NB4 (cell line): ENCODE results near the gene RASD1.

Source experiments
- DNase-seq: peaks from one replicate; pipeline ENCODE4 v3.0.0; 2010; ENCODE audit warnings: low read depth
- H3K4me3 ChIP-seq: one replicate; pipeline ENCODE4 v1.5.1; 2011; ENCODE audit warnings: mild to moderate bottlenecking, low read depth, low read length, moderate library complexity
- CTCF ChIP-seq: IDR thresholded peaks from one replicate; pipeline ENCODE4 v1.5.1; 2012; ENCODE audit warnings: low read depth, low read length
- MYC ChIP-seq: IDR thresholded peaks from 2 replicates; pipeline ENCODE4 v1.6.1; 2011; ENCODE audit warnings: low read depth, low read length
- POLR2A ChIP-seq: IDR thresholded peaks from 2 replicates; pipeline ENCODE4 v1.6.1; 2011; ENCODE audit warnings: mild to moderate bottlenecking; ENCODE audit not compliant: insufficient read length; ENCODE audit errors: extremely low read depth
- TF ChIP-seq, protein P1 (sequence below): IDR thresholded peaks from 2 replicates; pipeline ENCODE4 v1.6.1; 2011; ENCODE audit warnings: low read depth, low read length

The RASD1 gene

GRCh38 chr17:17500999-17501605, 4.9 kb upstream of the RASD1 start:
- no peak for DNase-seq
- TF ChIP-seq MYC: no peak
- TF ChIP-seq, protein P1, sequence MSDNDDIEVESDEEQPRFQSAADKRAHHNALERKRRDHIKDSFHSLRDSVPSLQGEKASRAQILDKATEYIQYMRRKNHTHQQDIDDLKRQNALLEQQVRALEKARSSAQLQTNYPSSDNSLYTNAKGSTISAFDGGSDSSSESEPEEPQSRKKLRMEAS: no peak
- no peak for TF ChIP-seq CTCF
- TF ChIP-seq POLR2A: no peak
- H3K4me3 ChIP-seq: no peak overlapping the region

GRCh38 chr17:17499402-17500145, 3.4 kb upstream of the RASD1 start:
- no peak overlapping the region for H3K4me3 ChIP-seq

DNA sequence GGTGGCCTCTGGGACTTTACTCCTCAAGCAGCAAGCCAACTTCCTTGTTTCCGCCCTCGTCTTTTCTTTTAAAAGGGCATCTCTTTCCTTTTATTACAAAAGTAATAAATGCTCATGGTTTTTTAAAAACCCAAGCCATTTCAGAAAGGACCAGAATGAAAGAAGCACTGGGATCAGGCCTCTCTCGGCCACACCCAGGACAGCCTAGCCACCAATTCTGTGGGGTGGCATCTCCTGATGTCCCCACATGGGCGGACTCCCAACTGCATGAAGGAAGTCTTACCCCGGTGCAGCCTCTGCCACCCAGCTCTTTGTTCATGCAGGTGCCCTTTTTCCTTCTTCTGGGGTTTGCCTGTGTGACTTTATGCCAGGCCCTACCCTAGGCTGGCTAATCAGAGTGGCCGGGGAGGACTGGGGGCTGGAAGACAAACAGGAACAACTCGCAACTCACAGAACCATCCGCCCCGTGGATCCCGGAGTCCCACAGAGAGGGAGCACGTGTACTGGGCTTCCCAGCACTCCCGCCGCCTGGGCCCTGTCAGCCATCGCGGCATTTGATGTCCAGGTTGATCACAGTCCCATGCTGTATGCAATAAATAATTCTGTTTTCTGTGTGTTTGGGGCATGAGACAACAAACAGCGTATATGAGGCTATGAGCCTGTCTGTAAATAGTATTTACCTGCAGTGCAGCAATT, 2.6 kb upstream of the RASD1 start:
- DNase-seq: no peak
- TF ChIP-seq CTCF (no peak), MYC (no peak), POLR2A (no peak)
- TF ChIP-seq, protein P1: no peak
- no peak overlapping the region for H3K4me3 ChIP-seq

More at GRCh38 chr17:17499402-17500145, 3.4 kb upstream of the RASD1 start:
- no peak for TF ChIP-seq MYC
- no peak for TF ChIP-seq CTCF
- TF ChIP-seq, protein P1: no peak
- no peak for TF ChIP-seq POLR2A
- no peak for DNase-seq

GRCh38 chr17:17497845-17498520, 1.8 kb upstream of the RASD1 start:
- no peak for TF ChIP-seq MYC
- TF ChIP-seq POLR2A: no peak
- no peak for TF ChIP-seq CTCF
- TF ChIP-seq, protein P1: no peak
- no peak for DNase-seq
- no peak overlapping the region for H3K4me3 ChIP-seq

DNA sequence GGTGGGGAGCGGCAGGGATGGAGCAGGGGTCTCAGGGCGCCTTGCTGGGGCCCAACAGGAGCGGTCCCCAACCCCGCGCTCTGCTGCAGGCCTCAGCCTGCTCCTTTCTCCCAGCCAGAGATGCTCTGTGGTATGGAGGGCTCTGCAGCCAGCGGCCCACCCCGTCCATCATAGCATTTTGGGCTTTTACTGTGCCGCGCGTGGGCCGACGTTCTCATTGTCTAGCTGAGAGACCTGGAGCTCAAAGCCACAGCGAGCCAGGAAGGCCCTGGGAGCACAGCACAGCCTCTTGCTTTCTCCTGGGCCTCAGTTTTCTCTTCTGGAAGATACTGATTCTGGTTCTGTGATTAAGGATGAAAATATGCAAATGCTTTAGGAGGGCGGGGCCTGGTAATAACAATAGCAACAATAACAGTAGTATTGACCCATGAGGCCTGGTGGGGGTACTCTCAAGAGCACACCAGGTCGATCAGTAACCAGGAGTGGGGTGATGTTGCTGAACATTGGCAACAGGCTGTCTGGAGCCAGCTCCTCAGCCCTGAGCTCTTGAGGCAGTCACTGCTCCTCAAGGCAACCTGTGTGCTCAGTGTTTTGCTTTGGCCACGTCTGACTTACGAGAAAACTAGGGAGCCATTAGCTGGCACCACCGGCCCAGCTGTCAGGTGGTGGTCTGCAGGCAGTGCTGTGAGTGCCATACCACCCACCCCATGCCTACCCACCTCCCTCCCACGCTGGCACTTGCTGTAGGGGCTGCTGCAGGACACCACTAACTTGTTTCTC, 1.1 kb upstream of the RASD1 start:
- DNase-seq: no peak
- TF ChIP-seq POLR2A (no peak), MYC (no peak), CTCF (no peak)
- TF ChIP-seq, protein P1: no peak
- no peak overlapping the region for H3K4me3 ChIP-seq
